PC-9 (cell line): ENCODE results near the gene CLDN17.

Experiments
- EZH2 ChIP-seq: fragments of 200-600 bp; sonication (generic); IDR thresholded peaks from 2 replicates; pipeline ENCODE4 v1.8.0; 2017; ENCODE audit warnings: antibody characterized with exemption, low read depth
- TF ChIP-seq, protein P1 (sequence below): fragments of 200-600 bp; sonication (generic); conservative IDR thresholded peaks from 2 replicates; pipeline ENCODE4 v1.6.1; 2017; ENCODE audit warnings: mixed run types, antibody characterized with exemption, mild to moderate bottlenecking, moderate library complexity

DNA sequence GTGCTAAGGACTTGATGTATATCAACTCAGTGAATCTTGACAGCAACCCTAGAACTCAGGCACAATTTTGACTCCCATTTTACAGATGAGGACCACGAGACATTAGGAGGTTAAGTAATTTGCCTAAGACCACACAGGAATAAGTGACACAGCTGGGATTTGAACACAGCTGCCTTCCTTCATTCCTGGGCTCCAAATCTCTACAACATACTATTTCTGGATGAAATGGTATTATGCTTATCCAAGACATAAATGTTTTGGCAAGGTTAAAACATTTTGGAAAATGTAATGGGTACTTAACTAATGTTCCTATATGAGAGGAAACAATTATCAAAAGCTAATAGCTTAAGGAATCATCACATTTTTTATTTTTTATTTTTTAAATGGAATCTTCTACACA is 44.5 kb upstream of the CLDN17 start:
- TF ChIP-seq, protein P1, sequence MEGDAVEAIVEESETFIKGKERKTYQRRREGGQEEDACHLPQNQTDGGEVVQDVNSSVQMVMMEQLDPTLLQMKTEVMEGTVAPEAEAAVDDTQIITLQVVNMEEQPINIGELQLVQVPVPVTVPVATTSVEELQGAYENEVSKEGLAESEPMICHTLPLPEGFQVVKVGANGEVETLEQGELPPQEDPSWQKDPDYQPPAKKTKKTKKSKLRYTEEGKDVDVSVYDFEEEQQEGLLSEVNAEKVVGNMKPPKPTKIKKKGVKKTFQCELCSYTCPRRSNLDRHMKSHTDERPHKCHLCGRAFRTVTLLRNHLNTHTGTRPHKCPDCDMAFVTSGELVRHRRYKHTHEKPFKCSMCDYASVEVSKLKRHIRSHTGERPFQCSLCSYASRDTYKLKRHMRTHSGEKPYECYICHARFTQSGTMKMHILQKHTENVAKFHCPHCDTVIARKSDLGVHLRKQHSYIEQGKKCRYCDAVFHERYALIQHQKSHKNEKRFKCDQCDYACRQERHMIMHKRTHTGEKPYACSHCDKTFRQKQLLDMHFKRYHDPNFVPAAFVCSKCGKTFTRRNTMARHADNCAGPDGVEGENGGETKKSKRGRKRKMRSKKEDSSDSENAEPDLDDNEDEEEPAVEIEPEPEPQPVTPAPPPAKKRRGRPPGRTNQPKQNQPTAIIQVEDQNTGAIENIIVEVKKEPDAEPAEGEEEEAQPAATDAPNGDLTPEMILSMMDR = no peak
- no peak for TF ChIP-seq EZH2
